ENCODE data around the gene INSR. TPM values are rescaled to one million over a fixed set of nuclear protein-coding genes. Genes with fewer than 3 reads are reported as not detected.

INSR gene
- total RNA-seq, 2 experiments from 2014 or later, result 0.99 to 2.0 TPM

GRCh38 chr19:7120499-7120898, 173.7 kb downstream of the INSR start:
- CTCF ChIA-PET, result no interaction called here

GRCh38 chr19:7119582-7119981, 174.6 kb downstream of the INSR start:
- ChIA-PET POLR2A (no interaction called here), CTCF (no interaction called here)

More at GRCh38 chr19:7120499-7120898, 173.7 kb downstream of the INSR start:
- POLR2A ChIA-PET, result no interaction called here

GRCh38 chr19:7117248-7117647, 177.0 kb downstream of the INSR start:
- CTCF ChIA-PET, result interaction anchor here (1.1 kb wide), 1 partner anchor 491 kb away, joined by 4 read pairs; no protein-coding TSS in a partner anchor

GRCh38 chr19:7115721-7116120, 178.5 kb downstream of the INSR start:
- POLR2A ChIA-PET, result no interaction called here
- CTCF ChIA-PET, result no interaction called here

More at GRCh38 chr19:7117248-7117647, 177.0 kb downstream of the INSR start:
- POLR2A ChIA-PET, result interaction anchor here (0.7 kb wide), 1 partner anchor 32 kb away, joined by 3 read pairs; no protein-coding TSS in a partner anchor

- ChIA-PET CTCF (interaction anchor here (1.3 kb wide), 1 partner anchor 10 kb away, joined by 4 read pairs; no protein-coding TSS in a partner anchor), POLR2A (no interaction called here)
Measured at GRCh38 chr19:7113233-7113632, 181.0 kb downstream of the INSR start.

- CTCF ChIA-PET, result no interaction called here
Measured at GRCh38 chr19:7112675-7113074, 181.5 kb downstream of the INSR start.

GRCh38 chr19:7109678-7110289, 184.4 kb downstream of the INSR start:
- CTCF ChIA-PET, result no interaction called here
- POLR2A ChIA-PET, result no interaction called here

More at GRCh38 chr19:7112675-7113074, 181.5 kb downstream of the INSR start:
- POLR2A ChIA-PET, result no interaction called here

GRCh38 chr19:7106711-7107657, 187.2 kb downstream of the INSR start:
- ChIA-PET POLR2A (no interaction called here), CTCF (no interaction called here)

GRCh38 chr19:7104747-7105447, 189.3 kb downstream of the INSR start:
- CTCF ChIA-PET, result no interaction called here
- POLR2A ChIA-PET, result no interaction called here

GRCh38 chr19:7101498-7102253, 192.5 kb downstream of the INSR start:
- ChIA-PET CTCF (interaction anchor here (0.7 to 2.2 kb wide), 7 partner anchors 181 to 279 kb away, joined by 3 to 11 read pairs (median 3); partner anchors contain the start of gene ARHGEF18), POLR2A (no interaction called here)

GRCh38 chr19:7099597-7099921, 194.7 kb downstream of the INSR start:
- ChIA-PET POLR2A (interaction anchor here (0.6 to 0.7 kb wide), 2 partner anchors 14 to 30 kb away, joined by 4 to 7 read pairs; partner anchors contain the start of gene ZNF557), CTCF (interaction anchor here (0.8 to 2.4 kb wide), 6 partner anchors 30 to 251 kb away, joined by 3 to 10 read pairs (median 3); partner anchors contain the start of genes ARHGEF18 and ZNF557)

GRCh38 chr19:7098701-7099596, 195.3 kb downstream of the INSR start:
- CTCF ChIA-PET, result interaction anchor here (0.6 to 2.4 kb wide), 6 partner anchors 48 to 451 kb away, joined by 3 to 10 read pairs (median 3); partner anchors contain the start of gene ARHGEF18
- POLR2A ChIA-PET, result interaction anchor here (0.6 to 0.7 kb wide), 2 partner anchors 13 to 30 kb away, joined by 4 to 7 read pairs; partner anchors contain the start of gene ZNF557

- CTCF ChIA-PET, result interaction anchor here (2.4 kb wide), 1 partner anchor 243 kb away, joined by 10 read pairs; no protein-coding TSS in a partner anchor
- POLR2A ChIA-PET, result no interaction called here
Measured at GRCh38 chr19:7098096-7098495, 196.1 kb downstream of the INSR start.

- POLR2A ChIA-PET, result no interaction called here
Measured at GRCh38 chr19:7088999-7089398, 205.2 kb downstream of the INSR start.

GRCh38 chr19:7083076-7083956, 210.9 kb downstream of the INSR start:
- ChIA-PET POLR2A (no interaction called here), CTCF (no interaction called here)

More at GRCh38 chr19:7088999-7089398, 205.2 kb downstream of the INSR start:
- CTCF ChIA-PET, result no interaction called here

GRCh38 chr19:7078008-7078407, 216.2 kb downstream of the INSR start:
- ChIA-PET CTCF (no interaction called here), POLR2A (interaction anchor here (0.7 kb wide), 1 partner anchor 71 kb away, joined by 7 read pairs; no protein-coding TSS in a partner anchor)

- CTCF ChIA-PET, result interaction anchor here (0.8 kb wide), 1 partner anchor 572 kb away, joined by 4 read pairs; no protein-coding TSS in a partner anchor
- POLR2A ChIA-PET, result interaction anchor here (0.6 kb wide), 1 partner anchor 390 kb away, joined by 3 read pairs; no protein-coding TSS in a partner anchor
Measured at GRCh38 chr19:7076151-7076550, 218.1 kb downstream of the INSR start.

Measured in activated CD8-positive, alpha-beta memory T cell treated with anti-CD3 and anti-CD28 coated beads for 36 hours (primary cell).